ENCODE data around the gene CA6.

GRCh38 chr1:8962812-8963530 is 17.3 kb downstream of the CA6 start:
- TF ChIP-seq, protein P1, sequence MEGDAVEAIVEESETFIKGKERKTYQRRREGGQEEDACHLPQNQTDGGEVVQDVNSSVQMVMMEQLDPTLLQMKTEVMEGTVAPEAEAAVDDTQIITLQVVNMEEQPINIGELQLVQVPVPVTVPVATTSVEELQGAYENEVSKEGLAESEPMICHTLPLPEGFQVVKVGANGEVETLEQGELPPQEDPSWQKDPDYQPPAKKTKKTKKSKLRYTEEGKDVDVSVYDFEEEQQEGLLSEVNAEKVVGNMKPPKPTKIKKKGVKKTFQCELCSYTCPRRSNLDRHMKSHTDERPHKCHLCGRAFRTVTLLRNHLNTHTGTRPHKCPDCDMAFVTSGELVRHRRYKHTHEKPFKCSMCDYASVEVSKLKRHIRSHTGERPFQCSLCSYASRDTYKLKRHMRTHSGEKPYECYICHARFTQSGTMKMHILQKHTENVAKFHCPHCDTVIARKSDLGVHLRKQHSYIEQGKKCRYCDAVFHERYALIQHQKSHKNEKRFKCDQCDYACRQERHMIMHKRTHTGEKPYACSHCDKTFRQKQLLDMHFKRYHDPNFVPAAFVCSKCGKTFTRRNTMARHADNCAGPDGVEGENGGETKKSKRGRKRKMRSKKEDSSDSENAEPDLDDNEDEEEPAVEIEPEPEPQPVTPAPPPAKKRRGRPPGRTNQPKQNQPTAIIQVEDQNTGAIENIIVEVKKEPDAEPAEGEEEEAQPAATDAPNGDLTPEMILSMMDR (IDR thresholded peaks at IDR 0.05): peak in 3 of 7 experiments; percentile 25 to 32 (median 28)
- no peak for TF ChIP-seq POLR2A (IDR thresholded peaks at IDR 0.05)
